ENCODE results near the gene IL22RA1. TPM values are rescaled to one million over a fixed set of nuclear protein-coding genes. Genes with fewer than 3 reads are reported as not detected.

Gene IL22RA1
- total and polyA plus RNA-seq, 2 donors (not counting 1 experiment from before 2014, with no cell fraction given) = under 0.01 to 0.03 TPM

GRCh38 chr1:24109166-24109483 lies 33.8 kb downstream of the IL22RA1 start:
- H2AFZ ChIP-seq (ENCODE audit: low read length) = no peak overlapping the region
- no peak overlapping the region for H3K27ac ChIP-seq (ENCODE audit: insufficient read depth, low read length)
- H3K36me3 ChIP-seq (ENCODE audit: control insufficient read depth, insufficient read depth, low read length) = no peaks in the 10 kb centered on the region
- H3K79me2 ChIP-seq (ENCODE audit: control insufficient read depth, insufficient read depth, low read length) = no peaks in the 10 kb centered on the region
- no peak overlapping the region for H3K4me2 ChIP-seq (ENCODE audit: extremely low read depth, insufficient read depth, low read length)
- no peak for DNase-seq (ENCODE audit: low read depth in 2 of 2)
- peaks cover 6% of the 10 kb centered on the region for H3K27me3 ChIP-seq (ENCODE audit: control insufficient read depth, insufficient read depth, low read length)
- no peaks in the 10 kb centered on the region for H4K20me1 ChIP-seq (ENCODE audit: control insufficient read depth, extremely low read depth, insufficient read depth, low read length)
- H3K9ac ChIP-seq (ENCODE audit: insufficient read depth, low read length) = no peak overlapping the region
- no peaks in the 10 kb centered on the region for H3K4me1 ChIP-seq (ENCODE audit: control insufficient read depth, extremely low read depth, insufficient read depth, low read length)
- no peaks in the 10 kb centered on the region for H3K9me3 ChIP-seq (ENCODE audit: control insufficient read depth, insufficient read depth, low read depth, low read length)
- no peak overlapping the region for H3K4me3 ChIP-seq (replicated peaks in 1 of 4; ENCODE audit: control extremely low read depth in 1 of 4, insufficient read depth in 1 of 4, low read depth in 3 of 4, low read length in 4 of 4)
- no peak for TF ChIP-seq CTCF (conservative IDR thresholded peaks at IDR 0.05 in 1 of 2, IDR thresholded peaks at IDR 0.05 in 1 of 2; ENCODE audit: low read depth in 1 of 2, low read length in 2 of 2)
- TF ChIP-seq EZH2 (IDR thresholded peaks at IDR 0.05; ENCODE audit: low read length, missing control alignments) = no peak

- no peak for TF ChIP-seq CTCF (conservative IDR thresholded peaks at IDR 0.05 in 1 of 2, IDR thresholded peaks at IDR 0.05 in 1 of 2; ENCODE audit: low read depth in 1 of 2, low read length in 2 of 2)
- no peak for TF ChIP-seq EZH2 (IDR thresholded peaks at IDR 0.05; ENCODE audit: low read length, missing control alignments)
Measured at GRCh38 chr1:24108334-24109165, 34.4 kb downstream of the IL22RA1 start.

GRCh38 chr1:24107462-24108138 lies 35.3 kb downstream of the IL22RA1 start:
- Histone ChIP-seq H3K36me3 (ENCODE audit: control insufficient read depth, insufficient read depth, low read length) (no peaks in the 10 kb centered on the region), H3K27ac (ENCODE audit: insufficient read depth, low read length) (no peak overlapping the region), H3K9me3 (ENCODE audit: control insufficient read depth, insufficient read depth, low read depth, low read length) (no peaks in the 10 kb centered on the region), H3K9ac (ENCODE audit: insufficient read depth, low read length) (no peak overlapping the region), H3K27me3 (ENCODE audit: control insufficient read depth, insufficient read depth, low read length) (peaks cover 6% of the 10 kb centered on the region), H3K4me3 (replicated peaks in 1 of 4; ENCODE audit: control extremely low read depth in 1 of 4, insufficient read depth in 1 of 4, low read depth in 3 of 4, low read length in 4 of 4) (no peak overlapping the region), H3K4me2 (ENCODE audit: extremely low read depth, insufficient read depth, low read length) (no peak overlapping the region), H4K20me1 (ENCODE audit: control insufficient read depth, extremely low read depth, insufficient read depth, low read length) (no peaks in the 10 kb centered on the region), H3K79me2 (ENCODE audit: control insufficient read depth, insufficient read depth, low read length) (no peaks in the 10 kb centered on the region), H2AFZ (ENCODE audit: low read length) (no peak overlapping the region), H3K4me1 (ENCODE audit: control insufficient read depth, extremely low read depth, insufficient read depth, low read length) (no peaks in the 10 kb centered on the region)
- DNase-seq (ENCODE audit: low read depth in 2 of 2) = peak; percentile 56 to 82
- TF ChIP-seq EZH2 (IDR thresholded peaks at IDR 0.05; ENCODE audit: low read length, missing control alignments) (no peak), CTCF (conservative IDR thresholded peaks at IDR 0.05 in 1 of 2, IDR thresholded peaks at IDR 0.05 in 1 of 2; ENCODE audit: low read depth in 1 of 2, low read length in 2 of 2) (no peak)

More at GRCh38 chr1:24108334-24109165, 34.4 kb downstream of the IL22RA1 start:
- H4K20me1 ChIP-seq (ENCODE audit: control insufficient read depth, extremely low read depth, insufficient read depth, low read length) = no peaks in the 10 kb centered on the region
- no peaks in the 10 kb centered on the region for H3K79me2 ChIP-seq (ENCODE audit: control insufficient read depth, insufficient read depth, low read length)
- peak; percentile 43 to 93 for DNase-seq (ENCODE audit: low read depth in 2 of 2)
- H3K36me3 ChIP-seq (ENCODE audit: control insufficient read depth, insufficient read depth, low read length) = no peaks in the 10 kb centered on the region
- H3K4me1 ChIP-seq (ENCODE audit: control insufficient read depth, extremely low read depth, insufficient read depth, low read length) = no peaks in the 10 kb centered on the region
- H3K9ac ChIP-seq (ENCODE audit: insufficient read depth, low read length) = no peak overlapping the region
- H3K27ac ChIP-seq (ENCODE audit: insufficient read depth, low read length) = no peak overlapping the region
- H3K9me3 ChIP-seq (ENCODE audit: control insufficient read depth, insufficient read depth, low read depth, low read length) = no peaks in the 10 kb centered on the region
- no peak overlapping the region for H3K4me2 ChIP-seq (ENCODE audit: extremely low read depth, insufficient read depth, low read length)
- peaks cover 6% of the 10 kb centered on the region for H3K27me3 ChIP-seq (ENCODE audit: control insufficient read depth, insufficient read depth, low read length)
- H3K4me3 ChIP-seq (replicated peaks in 1 of 4; ENCODE audit: control extremely low read depth in 1 of 4, insufficient read depth in 1 of 4, low read depth in 3 of 4, low read length in 4 of 4) = no peak overlapping the region
- H2AFZ ChIP-seq (ENCODE audit: low read length) = no peak overlapping the region

Data from fibroblast of lung (primary cell).